SK-MEL-5 (cell line): Measurements from ENCODE around the gene GRIP2. TPM values are rescaled to one million over a fixed set of nuclear protein-coding genes. Genes with fewer than 3 reads are reported as not detected.

Source experiments
- DNase-seq: peaks from one replicate; pipeline ENCODE4 v3.0.0-alpha.2; 2016; ENCODE audit warnings: low read depth, low spot score
- in situ Hi-C: cut with HindIII; loops from 2 replicates; pipeline ENCODE4 v1.10.0; 2016; ENCODE audit warnings: low sequenced_read_pairs, high pct_unique_total_duplicates, low pct_unique_long_range_greater_than_20kb
- total RNA-seq: library from RNA; depleted of rRNA; stranded (reverse); fragments of >200 nt; shearing (Covaris generic); gene quantifications from 2 replicates; pipeline ENCODE4 v1.2.3, GENCODE V29; 2014

Gene GRIP2
- total RNA-seq, 1 experiment from 2014 or later, result 0.18 TPM

DNA sequence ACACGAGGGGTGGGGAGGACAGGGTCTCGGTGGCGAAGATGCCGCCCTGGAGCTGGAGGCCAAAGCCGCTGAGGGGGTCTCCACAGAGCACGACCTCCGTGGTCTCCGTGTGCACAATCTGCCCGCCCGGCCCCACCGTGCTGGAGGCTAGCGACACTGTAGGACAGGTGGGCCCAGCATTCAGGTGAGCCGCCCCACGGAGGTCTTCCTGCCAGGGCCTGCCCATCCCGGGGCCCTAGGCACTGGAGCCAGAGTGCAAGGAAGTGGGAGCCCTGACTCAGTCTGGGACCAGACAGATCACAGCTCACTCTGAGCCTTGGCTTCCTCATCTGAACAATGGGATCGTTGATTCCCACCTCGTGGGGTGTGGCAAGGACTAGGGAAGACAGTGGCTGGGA, 25.8 kb downstream of the GRIP2 start:
- in situ Hi-C loops, result no loop called here
- peak; percentile 36 for DNase-seq

DNA sequence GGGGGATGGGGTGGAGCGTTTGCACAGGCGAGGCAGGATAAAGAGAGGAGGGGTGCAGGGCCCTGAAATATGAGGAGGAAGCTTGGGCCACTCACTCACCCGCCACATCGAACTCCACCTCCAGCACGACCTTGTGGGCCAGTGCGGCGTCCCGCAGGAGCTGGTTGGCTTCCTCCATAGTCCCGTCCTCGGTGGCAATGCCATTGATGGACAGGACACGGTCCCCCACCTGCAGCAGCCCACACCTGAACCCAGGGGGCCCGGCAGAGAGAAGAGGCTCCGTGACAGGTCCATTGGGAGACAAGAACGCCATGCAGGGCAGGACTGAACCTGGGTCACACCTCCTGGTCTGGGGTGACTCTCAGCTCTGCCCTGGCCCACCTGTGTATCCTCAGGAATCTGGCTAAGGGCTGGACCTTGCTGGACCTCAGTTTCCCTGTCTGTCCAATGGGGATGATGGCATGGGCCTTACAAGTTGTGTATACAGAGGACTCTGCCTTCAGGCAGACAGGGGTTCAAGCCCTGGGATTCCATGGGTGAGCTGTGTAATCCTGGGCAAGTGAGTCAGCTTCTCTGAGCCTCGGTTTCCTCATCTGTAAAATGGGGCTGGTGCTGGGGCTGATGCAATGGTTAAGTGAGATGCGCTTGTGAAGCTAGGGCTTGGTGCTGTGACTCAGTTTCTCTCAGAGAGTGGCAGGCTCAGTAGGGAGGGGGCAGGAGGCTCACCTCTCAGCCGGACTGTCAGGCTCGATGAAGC, 26.4 kb downstream of the GRIP2 start:
- in situ Hi-C loops, result no loop called here
- no peak for DNase-seq

DNA sequence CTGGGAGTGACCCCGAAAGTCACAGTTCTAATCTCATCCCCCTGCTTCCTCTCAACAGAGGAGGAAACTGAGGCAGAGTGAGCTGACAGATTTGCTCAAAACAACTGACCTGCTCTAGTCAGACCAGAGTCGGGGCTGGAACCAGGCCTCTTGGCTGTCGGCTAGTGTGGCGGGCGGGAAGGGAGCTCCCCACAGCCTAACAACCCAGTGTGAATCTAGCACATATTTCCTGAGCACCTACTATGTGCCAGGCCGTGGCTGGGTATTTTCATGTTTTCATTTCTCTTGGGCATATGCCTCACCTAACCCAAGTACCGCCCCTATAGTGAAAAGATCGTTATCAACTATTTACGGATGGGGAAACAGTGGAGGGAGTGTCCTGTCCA, 27.2 kb downstream of the GRIP2 start:
- in situ Hi-C loops, result no loop called here
- no peak for DNase-seq

- in situ Hi-C loops, result no loop called here
- DNase-seq, result no peak
Observed at GRCh38 chr3:14512281-14512941, 27.7 kb downstream of the GRIP2 start.

DNA sequence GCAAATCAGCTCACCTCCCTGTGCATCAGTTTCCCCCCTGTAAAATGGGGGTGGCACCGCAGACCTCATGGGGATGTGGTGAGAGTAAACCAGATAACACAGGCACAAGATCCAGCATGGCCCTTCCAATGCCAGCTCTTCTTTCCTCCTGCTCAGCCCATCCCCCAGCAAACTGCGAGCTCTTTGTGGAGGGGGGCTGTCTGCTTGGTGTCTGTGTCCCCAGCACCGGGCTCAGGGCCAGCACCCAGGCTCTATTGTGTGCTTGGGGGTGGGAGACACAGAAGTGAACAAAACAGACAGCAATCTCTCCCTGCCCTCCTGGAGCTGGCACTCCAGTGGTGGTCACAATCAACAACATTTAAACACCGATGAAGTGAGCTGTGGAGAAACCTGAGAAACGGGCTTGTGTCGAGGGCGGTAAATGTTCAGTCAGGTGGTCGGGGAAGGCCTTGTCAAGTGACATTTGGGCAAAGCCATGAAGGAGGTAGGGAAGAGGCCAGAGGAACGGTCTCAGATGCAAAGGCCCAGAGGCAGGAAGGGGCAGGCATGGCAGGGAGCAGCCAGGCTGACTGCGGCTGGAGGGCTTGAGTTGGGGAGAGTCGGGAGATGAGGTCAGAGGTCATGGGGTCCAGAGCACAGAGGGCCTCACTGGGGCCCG, 28.4 kb downstream of the GRIP2 start:
- in situ Hi-C loops, result no loop called here
- DNase-seq, result no peak

DNA sequence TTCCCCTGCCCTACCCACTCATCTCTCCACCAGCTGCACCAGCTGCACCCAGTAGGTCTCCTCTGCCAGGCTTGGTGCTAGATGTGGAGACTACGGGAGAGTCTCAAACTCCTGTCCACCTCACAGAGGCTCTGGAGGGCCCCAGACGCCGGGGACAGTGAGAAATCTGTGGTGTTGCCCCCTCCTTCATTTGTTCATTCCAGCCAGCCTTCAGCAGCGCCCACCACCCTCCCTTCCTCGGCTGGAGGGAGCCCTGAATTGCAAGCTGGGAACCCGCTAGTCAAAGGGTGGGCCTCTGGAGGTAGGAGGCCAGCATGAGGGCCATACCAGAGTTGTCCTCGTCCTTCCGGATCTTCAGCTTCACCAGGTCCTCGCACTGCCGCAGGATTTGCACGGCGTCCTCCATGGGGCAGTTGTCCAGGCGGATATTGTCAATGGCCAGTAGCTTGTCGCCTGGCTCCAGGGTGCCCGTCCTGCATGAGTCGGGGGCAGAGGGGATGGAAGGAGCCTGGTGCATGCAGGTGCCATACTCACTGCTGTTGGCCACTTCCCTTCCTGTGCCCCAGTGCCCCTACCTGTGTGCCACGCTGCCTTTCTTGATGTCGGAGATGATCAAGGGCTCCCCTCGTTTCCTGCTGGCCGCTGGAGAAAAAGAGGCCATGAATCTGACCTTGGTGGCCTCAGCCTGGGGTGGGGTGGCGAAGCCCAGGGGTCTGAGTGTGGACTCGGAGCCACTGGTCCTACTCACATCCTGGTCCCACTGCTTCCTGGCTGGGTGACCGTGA, 29.1 kb downstream of the GRIP2 start:
- no peak for DNase-seq
- in situ Hi-C loops, result no loop called here

DNA sequence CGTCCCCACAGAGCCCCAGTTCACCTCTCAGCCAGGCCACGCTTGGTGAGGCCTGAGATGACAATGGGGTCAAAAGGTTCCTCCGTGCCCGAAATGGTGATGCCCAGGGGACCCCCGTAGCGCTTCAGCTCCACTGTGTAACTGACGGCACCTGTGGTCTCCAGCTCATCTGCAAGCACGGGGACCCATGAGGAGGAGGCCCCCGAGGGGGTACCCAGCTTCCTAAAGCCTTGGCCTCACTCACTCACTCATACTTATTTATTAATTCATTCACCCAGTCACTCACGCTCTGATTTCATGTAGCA, 30.4 kb downstream of the GRIP2 start:
- in situ Hi-C loops, result no loop called here
- no peak for DNase-seq

GRCh38 chr3:14508966-14509795, 31.0 kb downstream of the GRIP2 start:
- peak; percentile 65 for DNase-seq
- in situ Hi-C loops, result no loop called here

GRCh38 chr3:14508505-14508819, 31.7 kb downstream of the GRIP2 start:
- in situ Hi-C loops, result no loop called here
- no peak for DNase-seq

DNA sequence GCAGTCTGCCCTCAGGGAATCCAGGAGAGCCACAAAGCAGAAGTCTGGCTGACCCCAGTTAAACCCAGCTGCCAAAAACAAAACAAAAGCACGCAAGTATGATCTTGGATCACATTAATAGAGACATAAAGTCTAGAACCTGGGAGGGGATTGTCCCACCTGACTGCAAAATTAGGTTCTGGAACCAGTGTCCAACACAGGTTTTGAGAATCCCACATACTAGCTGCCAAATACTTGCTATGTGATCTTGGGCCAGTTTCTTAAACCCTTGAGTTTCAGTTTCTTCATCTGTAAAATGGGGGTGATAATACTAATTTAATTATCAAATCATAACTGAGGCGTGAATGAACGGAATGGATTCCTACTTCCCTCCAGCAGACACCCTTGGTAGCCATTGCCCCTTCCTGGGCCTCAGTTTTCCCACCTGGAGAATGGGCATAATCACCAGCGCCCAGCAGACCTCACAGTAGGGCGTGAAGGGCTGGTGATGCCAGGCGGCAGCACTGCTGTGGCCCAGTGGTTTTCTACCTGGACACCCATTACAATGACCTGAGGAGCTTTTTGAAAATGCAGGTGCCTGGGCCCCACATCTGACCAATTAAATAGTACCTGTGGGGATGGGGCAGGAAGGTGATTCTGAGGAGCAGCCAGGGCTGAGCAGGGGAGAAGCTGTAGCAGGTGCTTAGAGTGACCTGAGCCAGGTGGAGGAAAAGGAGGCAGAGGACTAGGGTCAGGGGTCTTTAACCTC, 32.2 kb downstream of the GRIP2 start:
- in situ Hi-C loops, result no loop called here
- no peak for DNase-seq

- no peak for DNase-seq
- in situ Hi-C loops, result no loop called here
Observed at GRCh38 chr3:14507305-14507741, 32.8 kb downstream of the GRIP2 start.

GRCh38 chr3:14506626-14507304, 33.4 kb downstream of the GRIP2 start:
- in situ Hi-C loops, result no loop called here

DNA sequence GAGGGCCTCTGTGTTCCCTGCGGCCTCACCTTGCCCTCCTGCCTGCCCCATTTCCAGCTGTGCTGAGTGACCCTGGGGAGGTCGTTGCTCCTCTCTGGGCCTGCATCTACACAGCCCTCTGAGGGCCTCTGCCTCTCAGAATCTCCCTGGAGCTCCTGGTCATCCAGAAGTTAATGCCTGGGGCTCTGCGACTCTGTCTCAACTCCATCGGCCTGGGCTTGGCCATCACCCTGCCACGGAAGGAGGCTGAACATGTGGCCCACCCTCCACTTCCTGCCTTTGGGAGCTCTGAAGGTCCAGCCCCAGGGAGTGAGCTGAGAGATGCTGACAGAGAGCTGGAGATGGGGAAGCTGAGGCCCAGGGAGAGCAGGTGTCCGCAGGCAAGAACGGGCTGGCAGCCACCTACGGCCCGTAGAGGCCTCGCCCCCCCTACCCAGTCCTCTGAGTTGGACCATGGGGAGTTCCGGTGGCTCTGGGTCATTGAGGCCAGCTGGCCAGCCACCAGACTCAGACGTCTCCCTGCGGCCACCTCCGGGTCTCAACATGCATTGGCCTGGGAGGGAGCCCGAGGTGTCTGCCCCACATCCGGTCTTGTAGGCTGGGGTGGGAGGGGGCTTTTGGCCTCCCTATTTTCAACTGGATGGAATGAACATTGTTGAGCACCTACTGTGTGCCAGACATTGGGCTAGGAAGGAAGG, 34.2 kb downstream of the GRIP2 start:
- in situ Hi-C loops, result no loop called here
- DNase-seq, result no peak

More at GRCh38 chr3:14506626-14507304, 33.4 kb downstream of the GRIP2 start:
- DNase-seq, result no peak

DNA sequence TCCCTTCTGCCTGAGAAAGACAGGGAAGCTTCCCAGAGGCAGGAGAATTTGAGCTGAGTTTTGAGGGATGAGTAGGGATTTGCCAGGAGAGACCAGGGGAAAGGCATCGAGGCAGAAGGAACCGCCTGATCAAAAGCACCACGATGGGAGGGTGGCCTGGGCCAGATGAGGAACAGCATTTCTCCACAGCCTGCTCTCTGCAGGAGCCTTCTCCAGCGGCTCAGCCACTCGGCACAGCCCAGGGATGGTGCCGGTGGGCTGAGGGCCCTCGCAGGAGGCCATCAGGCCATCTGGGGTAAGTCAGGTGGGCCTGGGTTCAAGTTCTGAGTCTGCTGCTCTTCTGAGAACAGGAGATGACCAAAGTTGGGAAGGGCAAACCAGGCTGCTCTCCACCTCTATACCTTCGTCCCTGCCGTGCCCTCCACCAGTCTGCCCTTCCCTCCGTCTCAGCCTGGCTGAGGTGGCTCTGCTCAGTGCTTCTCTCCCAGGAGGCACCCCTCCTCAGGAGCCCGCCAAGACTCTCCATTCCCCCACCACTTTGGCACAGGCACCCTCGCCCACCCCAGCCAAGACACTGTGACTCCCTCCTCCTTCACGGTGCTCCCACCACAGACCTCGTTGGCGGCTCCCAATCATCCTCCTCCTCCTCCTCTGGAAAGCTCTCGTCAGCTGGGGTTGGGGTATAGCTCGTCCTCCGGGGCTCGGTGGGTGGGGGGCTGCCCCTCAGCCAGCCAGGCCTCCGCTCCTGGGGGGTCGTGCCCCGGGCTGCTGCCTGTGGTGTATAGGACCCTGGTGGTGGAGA, 34.9 kb downstream of the GRIP2 start:
- no peak for DNase-seq
- in situ Hi-C loops, result no loop called here

- DNase-seq, result no peak
- in situ Hi-C loops, result no loop called here
Observed at GRCh38 chr3:14503706-14504065, 36.5 kb downstream of the GRIP2 start.
